K562 (cell line): Measurements from ENCODE around the gene GNAI3. TPM values are rescaled to one million over a fixed set of nuclear protein-coding genes. Genes with fewer than 3 reads are reported as not detected.

ENCODE experiments used
- NR2C2 ChIP-seq, 2 experiments: fragments of 200-800 bp in 1 of 2; sonication (Bioruptor generic) in 1 of 2; sonication (generic) in 1 of 2; formaldehyde crosslinking in 1 of 2; IDR thresholded peaks; 2 replicates each; pipeline versions ENCODE4 v1.6.1 to v1.8.0; 2016 to 2022; ENCODE audit warnings: mild to moderate bottlenecking in 1 of 2, missing compliant biosample characterization in 1 of 2, missing genetic modification characterization in 1 of 2, missing genetic modification reagents in 1 of 2
- polyA plus RNA-seq, 8 experiments: library from polyadenylated mRNA; depleted of rRNA in 4 of 8; stranded (reverse) in 5 of 8; unstranded in 3 of 8; fragments of >200 nt; fragmentation: Nextera tagmentation in 2 of 8; fragmentation: Illumina TruSeq in 1 of 8; extraction: Ambion mirVana in 2 of 8; extraction: Trizol in 1 of 8; gene quantifications; 2 replicates each; pipeline versions ENCODE4 v1.2.1 to v1.2.3, GENCODE V29; 2011 to 2014; ENCODE audit warnings: inconsistent platforms in 1 of 8, missing spikeins in 1 of 8
- total RNA-seq, 7 experiments: library from RNA; depleted of rRNA in 6 of 7; stranded (reverse); fragments of >200 nt in 6 of 7; fragmentation: Illumina TruSeq in 2 of 7; extraction: Trizol in 2 of 7; gene quantifications; 2 replicates each; pipeline versions ENCODE4 v1.2.1 to v1.2.3, GENCODE V29; 2011 to 2021; ENCODE audit warnings: low replicate concordance in 1 of 7
- TF ChIP-seq, protein P1 (sequence below): sonication (generic); formaldehyde crosslinking; IDR thresholded peaks from 2 replicates; pipeline ENCODE4 v1.8.0; 2022; ENCODE audit warnings: mild to moderate bottlenecking, missing genetic modification reagents
- TF ChIP-seq, protein P2 (sequence below): fragments of 450-650 bp; IDR thresholded peaks from one replicate; pipeline ENCODE4 v1.6.1; 2018; ENCODE audit warnings: mild to moderate bottlenecking, moderate library complexity; ENCODE audit not compliant: partially characterized antibody
- TF ChIP-seq, protein P3 (sequence below): fragments of 150-350 bp; conservative IDR thresholded peaks from 2 replicates; pipeline ENCODE4 v1.6.1; 2014; ENCODE audit warnings: low read length

Gene GNAI3
- total and polyA plus RNA-seq, 9 of the 15 experiments (the other 6 are each of a cell fraction or from before 2014, with no cell fraction given): 6.3 to 13.2 (median 8.9) TPM

DNA sequence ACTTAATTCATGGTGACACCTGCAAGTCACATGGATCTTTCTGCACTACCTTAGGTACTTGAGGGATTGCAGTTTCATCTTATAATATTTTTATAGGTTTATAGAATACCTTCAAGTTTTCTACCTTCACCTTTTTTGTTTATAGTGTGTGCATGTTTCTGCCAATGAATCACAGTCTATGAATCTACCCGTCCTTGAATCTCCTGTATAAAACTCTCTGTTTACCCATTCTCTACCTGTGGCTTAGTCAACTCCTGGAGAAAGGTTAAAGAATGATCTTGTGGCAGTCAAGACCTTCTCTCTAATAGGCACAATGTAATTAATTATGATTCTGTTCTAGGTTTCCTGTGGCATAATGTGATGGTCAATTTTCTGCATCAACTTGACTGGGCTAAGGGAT is 116.3 kb downstream of the GNAI3 start (continued):
- TF ChIP-seq, protein P1, sequence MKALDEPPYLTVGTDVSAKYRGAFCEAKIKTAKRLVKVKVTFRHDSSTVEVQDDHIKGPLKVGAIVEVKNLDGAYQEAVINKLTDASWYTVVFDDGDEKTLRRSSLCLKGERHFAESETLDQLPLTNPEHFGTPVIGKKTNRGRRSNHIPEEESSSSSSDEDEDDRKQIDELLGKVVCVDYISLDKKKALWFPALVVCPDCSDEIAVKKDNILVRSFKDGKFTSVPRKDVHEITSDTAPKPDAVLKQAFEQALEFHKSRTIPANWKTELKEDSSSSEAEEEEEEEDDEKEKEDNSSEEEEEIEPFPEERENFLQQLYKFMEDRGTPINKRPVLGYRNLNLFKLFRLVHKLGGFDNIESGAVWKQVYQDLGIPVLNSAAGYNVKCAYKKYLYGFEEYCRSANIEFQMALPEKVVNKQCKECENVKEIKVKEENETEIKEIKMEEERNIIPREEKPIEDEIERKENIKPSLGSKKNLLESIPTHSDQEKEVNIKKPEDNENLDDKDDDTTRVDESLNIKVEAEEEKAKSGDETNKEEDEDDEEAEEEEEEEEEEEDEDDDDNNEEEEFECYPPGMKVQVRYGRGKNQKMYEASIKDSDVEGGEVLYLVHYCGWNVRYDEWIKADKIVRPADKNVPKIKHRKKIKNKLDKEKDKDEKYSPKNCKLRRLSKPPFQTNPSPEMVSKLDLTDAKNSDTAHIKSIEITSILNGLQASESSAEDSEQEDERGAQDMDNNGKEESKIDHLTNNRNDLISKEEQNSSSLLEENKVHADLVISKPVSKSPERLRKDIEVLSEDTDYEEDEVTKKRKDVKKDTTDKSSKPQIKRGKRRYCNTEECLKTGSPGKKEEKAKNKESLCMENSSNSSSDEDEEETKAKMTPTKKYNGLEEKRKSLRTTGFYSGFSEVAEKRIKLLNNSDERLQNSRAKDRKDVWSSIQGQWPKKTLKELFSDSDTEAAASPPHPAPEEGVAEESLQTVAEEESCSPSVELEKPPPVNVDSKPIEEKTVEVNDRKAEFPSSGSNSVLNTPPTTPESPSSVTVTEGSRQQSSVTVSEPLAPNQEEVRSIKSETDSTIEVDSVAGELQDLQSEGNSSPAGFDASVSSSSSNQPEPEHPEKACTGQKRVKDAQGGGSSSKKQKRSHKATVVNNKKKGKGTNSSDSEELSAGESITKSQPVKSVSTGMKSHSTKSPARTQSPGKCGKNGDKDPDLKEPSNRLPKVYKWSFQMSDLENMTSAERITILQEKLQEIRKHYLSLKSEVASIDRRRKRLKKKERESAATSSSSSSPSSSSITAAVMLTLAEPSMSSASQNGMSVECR: no peak
- TF ChIP-seq, protein P2, sequence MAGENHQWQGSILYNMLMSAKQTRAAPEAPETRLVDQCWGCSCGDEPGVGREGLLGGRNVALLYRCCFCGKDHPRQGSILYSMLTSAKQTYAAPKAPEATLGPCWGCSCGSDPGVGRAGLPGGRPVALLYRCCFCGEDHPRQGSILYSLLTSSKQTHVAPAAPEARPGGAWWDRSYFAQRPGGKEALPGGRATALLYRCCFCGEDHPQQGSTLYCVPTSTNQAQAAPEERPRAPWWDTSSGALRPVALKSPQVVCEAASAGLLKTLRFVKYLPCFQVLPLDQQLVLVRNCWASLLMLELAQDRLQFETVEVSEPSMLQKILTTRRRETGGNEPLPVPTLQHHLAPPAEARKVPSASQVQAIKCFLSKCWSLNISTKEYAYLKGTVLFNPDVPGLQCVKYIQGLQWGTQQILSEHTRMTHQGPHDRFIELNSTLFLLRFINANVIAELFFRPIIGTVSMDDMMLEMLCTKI: no peak
- TF ChIP-seq, protein P3, sequence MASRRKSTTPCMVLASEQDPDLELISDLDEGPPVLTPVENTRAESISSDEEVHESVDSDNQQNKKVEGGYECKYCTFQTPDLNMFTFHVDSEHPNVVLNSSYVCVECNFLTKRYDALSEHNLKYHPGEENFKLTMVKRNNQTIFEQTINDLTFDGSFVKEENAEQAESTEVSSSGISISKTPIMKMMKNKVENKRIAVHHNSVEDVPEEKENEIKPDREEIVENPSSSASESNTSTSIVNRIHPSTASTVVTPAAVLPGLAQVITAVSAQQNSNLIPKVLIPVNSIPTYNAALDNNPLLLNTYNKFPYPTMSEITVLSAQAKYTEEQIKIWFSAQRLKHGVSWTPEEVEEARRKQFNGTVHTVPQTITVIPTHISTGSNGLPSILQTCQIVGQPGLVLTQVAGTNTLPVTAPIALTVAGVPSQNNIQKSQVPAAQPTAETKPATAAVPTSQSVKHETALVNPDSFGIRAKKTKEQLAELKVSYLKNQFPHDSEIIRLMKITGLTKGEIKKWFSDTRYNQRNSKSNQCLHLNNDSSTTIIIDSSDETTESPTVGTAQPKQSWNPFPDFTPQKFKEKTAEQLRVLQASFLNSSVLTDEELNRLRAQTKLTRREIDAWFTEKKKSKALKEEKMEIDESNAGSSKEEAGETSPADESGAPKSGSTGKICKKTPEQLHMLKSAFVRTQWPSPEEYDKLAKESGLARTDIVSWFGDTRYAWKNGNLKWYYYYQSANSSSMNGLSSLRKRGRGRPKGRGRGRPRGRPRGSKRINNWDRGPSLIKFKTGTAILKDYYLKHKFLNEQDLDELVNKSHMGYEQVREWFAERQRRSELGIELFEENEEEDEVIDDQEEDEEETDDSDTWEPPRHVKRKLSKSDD: no peak
- TF ChIP-seq NR2C2 (CRISPR knock-in tag; IDR thresholded peaks at IDR 0.05) (no peak), NR2C2 (tag; IDR thresholded peaks at IDR 0.05) (no peak)
